Activated CD4-positive, alpha-beta T cell treated with anti-CD3 and anti-CD28 coated beads, Interleukin-2, amount 50 U/mL, for 48 hours (primary cell): ENCODE data around the gene SNX5.

Experiments used
- DNase-seq, 2 experiments: peaks; one replicate each; pipeline ENCODE4 v3.0.0-alpha.2; 2020

The SNX5 gene

GRCh38 chr20:17939622-17940223 lies 28.9 kb downstream of the SNX5 start:
- DNase-seq: no peak

DNA sequence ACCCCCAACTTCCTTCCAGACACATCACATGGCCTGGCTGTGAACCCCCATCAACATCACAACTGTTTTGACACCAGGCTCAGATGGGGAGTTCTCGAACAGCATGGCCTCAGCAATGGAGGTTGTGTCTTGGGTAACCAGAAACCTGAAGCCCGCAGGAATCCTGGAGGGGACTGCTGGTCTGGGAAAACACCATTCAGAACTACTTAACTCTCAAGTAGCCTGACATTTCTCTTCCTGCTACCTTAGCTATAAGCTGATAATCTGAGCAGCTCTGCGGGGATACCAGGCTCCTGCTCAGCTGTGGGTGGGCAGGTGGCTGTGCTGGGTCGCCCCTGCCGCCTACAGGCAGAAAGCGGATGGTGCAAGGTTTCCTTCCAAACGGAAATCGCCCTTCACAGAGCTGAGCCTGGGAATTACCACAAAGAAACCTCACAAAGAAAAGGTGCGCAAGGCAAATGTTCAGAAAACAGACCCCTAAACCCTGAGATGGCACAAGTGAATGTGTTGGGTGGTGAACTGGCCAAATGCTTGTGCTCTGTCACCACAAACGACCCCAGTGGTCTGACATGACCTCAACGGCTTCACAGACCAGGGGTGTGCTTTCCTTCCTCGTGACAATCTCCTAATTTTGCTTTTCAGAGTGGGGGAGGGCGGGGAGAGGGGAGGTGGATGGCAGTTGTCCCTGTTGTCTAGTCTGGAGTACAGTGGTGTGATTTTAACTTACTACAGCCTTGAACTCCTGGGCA lies 29.5 kb downstream of the SNX5 start:
- peak; percentile 59 to 63 for DNase-seq

GRCh38 chr20:17936761-17937732 lies 31.5 kb downstream of the SNX5 start:
- DNase-seq: no peak

DNA sequence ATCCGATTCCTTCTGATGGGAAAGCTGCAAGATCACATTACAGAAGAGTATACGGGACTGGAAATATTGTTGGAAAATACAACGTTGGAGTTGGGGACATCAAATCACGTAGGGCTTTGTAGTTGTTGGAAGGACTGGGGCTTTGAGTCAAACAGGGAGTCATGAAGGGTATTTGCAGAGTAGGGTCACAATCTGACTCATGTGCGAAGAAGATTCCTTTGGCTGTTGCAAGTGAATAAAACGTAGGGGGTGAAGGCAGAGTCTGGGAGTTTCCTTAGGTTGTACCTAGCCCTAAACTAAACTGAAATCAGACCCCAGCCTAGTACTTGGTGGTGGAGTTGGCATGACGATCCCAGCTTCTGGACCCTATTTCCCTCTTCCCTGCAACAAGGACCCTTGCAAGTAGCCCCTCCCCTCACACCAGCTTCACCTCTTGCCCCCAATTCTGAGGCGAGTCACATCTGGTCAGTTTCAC lies 32.3 kb downstream of the SNX5 start:
- DNase-seq: no peak

DNA sequence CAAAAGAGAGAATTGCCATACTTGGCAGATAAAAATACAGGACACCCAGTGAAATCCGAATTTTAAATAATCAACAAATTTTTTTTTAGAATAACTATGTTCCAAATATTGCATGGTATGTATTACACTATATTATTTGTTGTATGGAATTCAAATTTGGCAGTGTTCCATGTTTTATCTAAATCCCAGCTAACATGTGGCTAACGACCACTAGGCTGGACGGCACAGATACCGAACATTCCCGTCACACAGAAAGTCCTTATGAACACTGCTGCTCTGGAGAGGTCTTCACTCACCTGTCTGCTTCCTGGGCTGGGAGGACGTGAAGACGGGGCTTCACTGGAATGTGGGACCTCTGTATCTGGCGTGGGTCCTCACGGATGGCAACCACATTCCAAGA lies 32.8 kb downstream of the SNX5 start:
- no peak for DNase-seq

DNA sequence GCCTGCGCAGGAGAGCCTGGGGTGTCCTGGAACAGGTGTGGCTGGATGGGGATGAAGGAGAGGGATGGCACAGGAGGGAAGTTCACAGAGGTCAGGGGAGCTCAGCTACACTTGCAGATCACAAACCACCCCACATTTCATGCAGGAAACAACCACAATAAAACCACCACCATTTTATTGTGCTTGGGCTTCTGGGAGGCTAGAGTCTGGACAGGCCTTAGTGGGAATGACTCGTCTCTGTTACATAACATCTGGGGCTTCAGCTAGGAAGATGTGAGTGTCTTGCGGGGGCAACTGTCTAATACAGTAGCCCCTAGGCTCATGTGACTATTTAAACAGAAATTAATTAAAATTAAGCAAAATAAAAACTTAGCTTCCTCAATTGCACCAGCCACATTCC lies 33.4 kb downstream of the SNX5 start:
- DNase-seq: no peak

- DNase-seq: no peak
These were observed 34.3 kb downstream of the SNX5 start for GRCh38 chr20:17934141-17934862.

DNA sequence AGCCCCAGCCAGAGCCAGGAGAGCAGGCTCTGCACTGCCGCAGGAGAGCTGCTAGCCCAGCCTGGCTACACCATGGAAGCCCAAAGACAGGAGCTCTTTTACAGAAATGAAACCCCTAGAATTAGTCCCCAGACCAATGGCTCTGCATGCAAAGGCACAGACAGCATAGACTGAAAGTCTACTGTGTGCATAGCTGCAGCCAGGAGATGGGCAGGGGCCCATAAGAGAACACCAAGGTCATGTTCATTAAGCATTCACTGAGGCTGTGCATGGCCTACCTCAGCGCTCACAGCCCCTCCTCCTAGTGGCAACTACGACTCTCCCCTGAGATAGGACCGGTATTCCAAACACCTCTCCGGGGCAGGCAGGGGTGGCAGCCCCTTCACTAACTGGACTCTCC lies 34.9 kb downstream of the SNX5 start:
- no peak for DNase-seq

DNA sequence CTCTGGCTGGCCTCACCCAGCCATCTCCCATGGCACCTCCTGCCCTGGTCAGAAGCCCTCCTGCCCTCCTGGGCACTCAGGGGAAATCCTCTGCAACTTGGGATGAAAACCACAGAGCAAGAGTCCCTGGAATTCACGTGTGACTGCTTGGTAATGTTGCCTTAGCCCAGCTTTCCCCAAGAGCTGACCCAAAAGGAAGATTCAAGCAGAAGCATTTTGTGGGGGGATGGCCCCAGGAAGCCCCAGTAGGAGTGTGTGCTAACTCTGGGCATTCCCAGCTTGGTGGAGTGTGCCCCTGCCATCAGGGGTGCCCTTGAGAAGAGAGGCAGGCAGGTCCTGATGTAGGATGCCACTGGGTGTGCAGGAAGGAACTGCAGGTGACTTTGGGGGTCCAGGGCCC lies 35.5 kb downstream of the SNX5 start:
- no peak for DNase-seq

- DNase-seq: no peak
These were observed 36.2 kb downstream of the SNX5 start for GRCh38 chr20:17932396-17932795.

GRCh38 chr20:17931513-17931912 lies 37.1 kb downstream of the SNX5 start:
- DNase-seq: no peak

DNA sequence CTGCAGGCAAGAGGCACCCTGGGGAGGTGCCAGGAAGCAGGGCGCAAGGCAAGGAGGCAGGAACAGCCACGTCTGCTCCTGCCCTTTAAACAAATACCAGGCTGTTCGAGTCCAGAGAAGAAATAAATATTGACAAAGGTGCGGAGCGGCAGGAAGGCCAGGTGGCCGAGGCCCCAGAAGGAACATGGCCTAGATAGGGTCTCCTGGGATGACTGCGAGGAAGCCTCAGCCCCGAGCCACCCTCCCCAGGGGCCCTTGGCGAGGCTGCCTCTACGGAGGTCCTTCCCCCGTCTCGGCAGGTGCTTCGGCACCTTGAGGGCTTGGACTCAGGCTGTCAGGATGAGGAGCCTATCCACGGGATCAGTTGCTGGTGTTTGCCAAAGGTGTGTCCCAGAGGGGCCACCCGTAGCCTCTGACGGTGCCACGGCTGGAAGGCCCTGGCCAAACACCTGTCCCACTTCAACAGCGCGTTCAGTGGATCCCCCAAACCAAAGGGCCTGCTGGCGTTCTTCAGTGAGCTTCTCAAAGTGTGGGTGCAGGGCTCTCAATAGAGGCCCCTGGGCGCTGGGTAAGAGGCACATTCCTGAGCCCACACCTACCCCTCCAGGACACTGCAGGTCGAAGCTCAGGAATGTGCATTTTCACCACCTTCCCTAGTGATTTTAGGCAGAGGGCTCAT lies 39.8 kb downstream of the SNX5 start:
- no peak for DNase-seq

- no peak for DNase-seq
These were observed 40.4 kb downstream of the SNX5 start for GRCh38 chr20:17928211-17928611.

- no peak for DNase-seq
These were observed 42.7 kb downstream of the SNX5 start for GRCh38 chr20:17925940-17926300.

DNA sequence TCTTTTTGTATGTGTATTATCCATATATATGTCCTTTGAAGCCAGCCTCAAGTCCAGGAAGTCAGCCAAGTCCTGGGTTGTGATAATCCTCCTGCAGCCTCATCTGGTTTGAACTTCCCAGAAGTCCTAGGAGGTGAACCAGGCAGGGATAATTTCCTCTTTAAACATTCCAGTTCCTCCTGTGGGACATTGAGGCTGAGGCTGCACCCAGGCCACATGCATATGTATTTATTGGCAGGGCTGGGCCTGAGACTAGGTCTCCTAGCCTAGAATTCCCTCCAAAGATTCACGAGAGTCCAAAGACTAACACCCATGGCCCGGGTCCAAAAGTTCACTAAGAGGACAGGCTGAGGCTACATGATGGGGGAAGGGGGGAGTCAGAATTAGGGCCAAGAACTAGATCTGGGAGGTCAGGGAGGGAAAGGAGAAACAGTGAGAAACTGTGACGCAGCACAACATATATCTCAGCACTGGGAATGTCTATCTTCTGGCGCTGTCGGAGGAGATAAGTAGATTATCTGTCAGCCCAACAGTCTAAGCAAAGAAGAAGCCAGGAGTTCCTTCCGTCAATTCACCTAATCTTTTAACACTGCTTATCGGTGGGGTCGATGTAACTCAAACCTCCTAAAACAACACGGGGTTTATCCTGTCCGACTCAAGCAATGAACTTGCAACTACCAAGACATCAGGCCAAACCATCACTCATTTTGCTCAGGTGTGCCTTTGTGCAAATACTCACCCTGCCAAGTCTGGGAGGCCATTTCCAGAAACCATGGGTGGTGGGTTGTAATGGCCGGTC lies 43.3 kb downstream of the SNX5 start:
- DNase-seq: no peak

DNA sequence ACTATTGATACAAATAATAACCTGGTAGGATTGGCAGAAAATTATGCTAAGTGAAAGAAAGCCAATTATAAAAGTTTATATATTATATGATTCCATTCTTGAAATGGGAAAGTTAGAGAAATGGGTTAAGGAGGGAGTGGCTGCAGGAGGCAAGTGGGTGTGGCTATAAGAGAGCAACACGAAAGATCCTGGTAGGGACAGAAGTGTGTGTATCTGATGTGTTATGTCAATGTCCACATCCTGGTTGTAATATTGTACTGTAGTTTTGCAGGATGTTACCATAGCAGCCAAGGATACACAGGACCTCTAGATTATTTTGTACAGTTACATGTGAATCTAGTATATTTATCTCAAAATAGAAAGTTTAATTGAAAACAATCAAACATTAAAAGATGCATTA lies 46.8 kb downstream of the SNX5 start:
- no peak for DNase-seq

- DNase-seq: no peak
These were observed 49.4 kb downstream of the SNX5 start for GRCh38 chr20:17919149-17919548.

DNA sequence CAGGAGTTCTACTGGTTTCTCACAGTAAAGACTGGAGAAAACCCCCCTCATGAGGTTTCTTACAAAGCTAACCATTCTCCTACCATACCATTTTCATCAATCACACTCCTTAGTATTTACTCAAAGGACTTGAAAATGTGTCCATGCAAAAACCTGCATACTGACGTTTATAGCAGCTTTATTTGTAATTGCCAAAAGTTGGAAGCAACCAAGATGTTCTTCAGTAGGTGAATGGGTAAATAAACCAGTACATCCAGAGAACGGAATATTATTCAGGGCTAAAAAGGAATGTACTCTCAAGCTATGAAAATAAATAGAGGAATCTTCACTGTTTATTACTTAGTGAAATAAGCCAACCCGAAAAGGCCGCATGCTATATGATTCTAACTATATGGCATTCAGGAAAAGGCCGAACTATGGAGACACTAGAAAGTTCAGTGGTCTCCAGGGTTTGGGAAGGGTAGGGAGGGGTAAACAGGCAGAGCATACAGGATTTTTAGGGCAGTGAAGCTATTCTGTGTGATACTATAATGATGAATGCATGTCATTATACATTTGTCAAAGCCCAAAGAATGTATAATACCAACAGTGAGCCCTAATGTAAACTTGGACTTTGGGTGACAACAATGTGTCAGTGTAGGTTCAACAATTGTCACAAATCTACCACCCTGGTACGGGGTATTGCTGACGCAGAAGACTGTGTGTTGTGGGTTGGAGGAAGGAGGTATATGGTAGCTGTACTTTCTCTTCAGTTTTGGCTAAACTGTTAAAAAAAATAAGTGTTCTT lies 50.6 kb downstream of the SNX5 start:
- DNase-seq: no peak

DNA sequence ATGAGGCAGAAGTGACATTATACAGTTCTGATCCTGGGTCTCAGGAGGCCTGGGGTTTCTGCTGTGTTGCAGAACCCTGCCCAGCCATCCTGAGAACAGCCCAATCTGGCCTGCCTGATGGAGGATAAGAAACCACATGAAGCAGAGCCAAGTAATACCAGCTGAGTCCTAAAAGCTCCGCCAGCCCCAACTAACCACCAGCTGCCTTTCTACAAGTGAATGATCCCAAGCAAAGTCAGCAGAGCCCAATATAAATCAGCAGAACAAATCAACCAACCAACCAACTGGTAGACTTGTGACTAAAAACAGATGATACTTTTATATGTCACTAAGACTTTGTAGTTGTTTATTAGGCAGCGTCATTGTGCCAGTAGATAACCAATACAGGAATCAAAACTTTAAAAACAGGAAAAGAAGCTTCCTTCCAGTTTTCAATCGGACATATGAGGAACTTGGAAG lies 52.1 kb downstream of the SNX5 start:
- DNase-seq: no peak

GRCh38 chr20:17914957-17915356 lies 53.6 kb downstream of the SNX5 start:
- no peak for DNase-seq

GRCh38 chr20:17912916-17913315 lies 55.7 kb downstream of the SNX5 start:
- no peak for DNase-seq
